ENCODE data around the gene DACT3.
A peak's percentile ranks its signal among the peaks of the same experiment; 100 is the strongest.

The DACT3 gene

DNA sequence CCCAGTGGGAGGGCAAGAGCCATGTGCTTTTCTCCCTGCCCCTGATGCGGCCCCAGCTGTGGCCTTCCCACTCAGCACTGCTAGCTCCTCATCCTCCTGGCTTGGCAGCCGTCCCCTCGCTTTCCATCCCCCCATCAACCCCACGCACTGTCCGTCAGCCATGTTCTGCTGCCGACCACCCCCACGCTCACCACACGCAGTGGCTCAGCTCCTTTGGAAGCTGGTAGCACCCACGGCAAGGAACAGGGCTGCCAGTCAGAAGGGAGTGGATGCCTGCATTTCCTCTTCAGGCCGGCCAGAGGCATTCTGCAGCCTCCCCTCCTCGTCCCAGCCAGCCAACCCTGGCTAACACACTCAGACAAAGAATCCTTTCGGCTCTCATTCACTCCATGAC, 53.5 kb downstream of the DACT3 start:
- TF ChIP-seq, protein P1, sequence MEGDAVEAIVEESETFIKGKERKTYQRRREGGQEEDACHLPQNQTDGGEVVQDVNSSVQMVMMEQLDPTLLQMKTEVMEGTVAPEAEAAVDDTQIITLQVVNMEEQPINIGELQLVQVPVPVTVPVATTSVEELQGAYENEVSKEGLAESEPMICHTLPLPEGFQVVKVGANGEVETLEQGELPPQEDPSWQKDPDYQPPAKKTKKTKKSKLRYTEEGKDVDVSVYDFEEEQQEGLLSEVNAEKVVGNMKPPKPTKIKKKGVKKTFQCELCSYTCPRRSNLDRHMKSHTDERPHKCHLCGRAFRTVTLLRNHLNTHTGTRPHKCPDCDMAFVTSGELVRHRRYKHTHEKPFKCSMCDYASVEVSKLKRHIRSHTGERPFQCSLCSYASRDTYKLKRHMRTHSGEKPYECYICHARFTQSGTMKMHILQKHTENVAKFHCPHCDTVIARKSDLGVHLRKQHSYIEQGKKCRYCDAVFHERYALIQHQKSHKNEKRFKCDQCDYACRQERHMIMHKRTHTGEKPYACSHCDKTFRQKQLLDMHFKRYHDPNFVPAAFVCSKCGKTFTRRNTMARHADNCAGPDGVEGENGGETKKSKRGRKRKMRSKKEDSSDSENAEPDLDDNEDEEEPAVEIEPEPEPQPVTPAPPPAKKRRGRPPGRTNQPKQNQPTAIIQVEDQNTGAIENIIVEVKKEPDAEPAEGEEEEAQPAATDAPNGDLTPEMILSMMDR (IDR thresholded peaks at IDR 0.05; ENCODE audit: insufficient read depth, missing control alignments): no peak
- DNase-seq (ENCODE audit: insufficient read length, low spot score) (no peak), FAIRE-seq (no peak)

DNA sequence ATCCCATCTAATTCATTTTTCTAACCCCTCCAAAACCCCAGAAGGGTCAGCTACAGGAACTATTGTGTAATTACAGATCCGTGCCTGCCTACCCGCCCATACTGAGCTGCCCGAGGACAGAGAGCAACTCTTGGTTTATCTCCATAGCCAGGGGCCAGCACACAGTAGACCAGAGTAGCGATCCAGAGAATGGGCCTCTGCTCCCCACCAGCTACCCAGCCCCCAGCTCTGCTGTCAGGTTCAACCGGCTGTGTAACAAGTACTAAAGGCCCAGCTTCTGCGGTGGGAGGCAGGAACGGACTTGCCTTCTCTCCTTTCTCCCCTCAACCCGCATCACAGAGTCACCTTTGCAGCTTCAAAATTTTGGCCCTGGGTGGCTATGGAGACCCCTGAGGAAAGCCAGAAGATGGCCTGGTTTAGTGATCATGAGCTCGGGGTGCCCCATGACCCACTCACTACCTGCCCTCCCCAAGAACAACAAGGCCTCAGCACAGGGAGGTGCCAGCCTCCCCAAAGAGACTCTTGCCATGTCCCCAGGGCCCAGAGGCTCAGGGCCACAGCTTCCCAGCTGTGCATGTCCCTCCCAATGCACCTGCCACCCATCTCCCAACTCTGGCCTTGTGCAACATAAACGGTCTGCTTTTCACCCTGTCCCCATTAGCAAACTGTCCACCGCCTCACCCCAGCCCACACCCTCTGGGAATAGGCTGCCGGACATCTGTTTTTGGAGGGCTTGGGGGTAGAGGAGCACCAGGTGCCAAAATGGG, 54.1 kb downstream of the DACT3 start:
- peak; percentile 8 for DNase-seq (ENCODE audit: insufficient read length, low spot score)
- TF ChIP-seq, protein P1 (IDR thresholded peaks at IDR 0.05; ENCODE audit: insufficient read depth, missing control alignments): no peak
- no peak for FAIRE-seq

DNA sequence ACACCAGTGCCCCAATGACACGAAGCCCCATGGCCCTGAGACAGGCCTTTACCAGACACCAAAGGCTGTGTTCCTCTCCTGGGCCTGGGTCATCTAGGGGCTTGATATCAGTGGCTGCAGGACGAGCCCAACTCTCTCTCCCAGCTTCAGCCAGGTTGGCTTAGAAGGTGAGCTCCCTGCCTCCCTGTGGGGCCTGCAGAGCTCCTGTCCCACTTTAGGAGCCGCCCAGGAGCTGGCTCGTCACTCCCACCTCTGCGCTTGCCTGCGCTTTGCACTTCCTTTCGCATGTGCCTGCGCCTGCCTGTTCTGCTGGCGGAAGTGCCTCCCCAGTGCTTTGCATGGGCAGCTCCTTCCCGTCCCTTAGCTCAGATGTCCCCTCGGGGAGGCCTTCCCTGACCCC, 55.0 kb downstream of the DACT3 start:
- no peak for FAIRE-seq
- no peak for DNase-seq (ENCODE audit: insufficient read length, low spot score)
- TF ChIP-seq, protein P1 (IDR thresholded peaks at IDR 0.05; ENCODE audit: insufficient read depth, missing control alignments): no peak

DNA sequence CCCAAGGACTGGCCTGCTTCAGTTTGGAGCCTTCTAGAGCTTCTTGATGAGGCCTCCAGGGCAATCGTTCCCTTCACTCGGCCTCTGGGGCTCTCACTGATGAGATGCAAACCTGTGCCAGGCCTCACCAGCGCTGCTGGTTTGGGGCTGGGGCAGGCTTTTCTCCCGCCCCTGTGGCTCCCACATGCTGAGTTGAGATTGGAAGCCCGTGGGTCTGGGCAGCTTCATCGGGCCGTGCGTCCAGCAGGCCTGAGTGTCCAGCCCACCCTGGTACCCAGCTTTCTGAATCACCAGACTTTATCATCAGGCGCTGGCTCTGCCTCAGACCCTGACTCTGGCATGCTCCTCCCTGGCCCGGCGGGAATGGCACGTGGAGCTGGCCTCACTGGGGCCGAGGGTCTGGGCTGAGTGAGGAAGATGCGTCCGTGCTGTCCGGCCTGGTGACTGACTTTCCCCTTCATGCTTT, 55.6 kb downstream of the DACT3 start:
- DNase-seq (ENCODE audit: insufficient read length, low spot score): no peak
- FAIRE-seq: no peak
- TF ChIP-seq, protein P1 (IDR thresholded peaks at IDR 0.05; ENCODE audit: insufficient read depth, missing control alignments): no peak

DNA sequence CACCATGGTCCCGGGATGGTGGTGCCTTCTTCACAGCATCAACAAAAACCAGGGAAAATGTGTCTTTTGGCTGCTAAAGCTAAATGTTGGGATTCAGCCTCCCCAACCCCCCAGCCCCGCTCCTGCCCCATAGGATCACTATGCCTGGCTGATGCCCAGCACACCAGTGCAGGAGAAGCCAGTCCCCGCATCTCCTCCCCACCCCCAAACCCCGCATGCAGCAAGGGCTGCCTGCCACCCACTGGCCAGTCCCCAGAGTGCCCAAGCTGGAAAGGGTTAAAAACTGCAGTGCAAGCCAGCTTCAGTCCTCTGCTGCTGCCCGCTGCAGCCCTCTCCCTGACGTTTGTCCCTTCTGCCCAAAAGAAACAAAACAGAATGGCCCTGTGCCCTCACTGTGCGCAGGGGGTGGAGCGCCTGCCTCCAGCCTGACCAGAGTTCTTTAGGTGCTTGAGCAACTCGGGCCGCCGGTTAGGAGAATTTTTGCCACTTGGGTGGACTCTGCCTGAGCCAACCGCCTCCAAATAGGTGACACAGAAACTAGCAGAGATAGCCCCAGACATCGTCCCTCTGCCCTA, 56.1 kb downstream of the DACT3 start:
- no peak for FAIRE-seq
- DNase-seq (ENCODE audit: insufficient read length, low spot score): no peak
- TF ChIP-seq, protein P1 (IDR thresholded peaks at IDR 0.05; ENCODE audit: insufficient read depth, missing control alignments): no peak

DNA sequence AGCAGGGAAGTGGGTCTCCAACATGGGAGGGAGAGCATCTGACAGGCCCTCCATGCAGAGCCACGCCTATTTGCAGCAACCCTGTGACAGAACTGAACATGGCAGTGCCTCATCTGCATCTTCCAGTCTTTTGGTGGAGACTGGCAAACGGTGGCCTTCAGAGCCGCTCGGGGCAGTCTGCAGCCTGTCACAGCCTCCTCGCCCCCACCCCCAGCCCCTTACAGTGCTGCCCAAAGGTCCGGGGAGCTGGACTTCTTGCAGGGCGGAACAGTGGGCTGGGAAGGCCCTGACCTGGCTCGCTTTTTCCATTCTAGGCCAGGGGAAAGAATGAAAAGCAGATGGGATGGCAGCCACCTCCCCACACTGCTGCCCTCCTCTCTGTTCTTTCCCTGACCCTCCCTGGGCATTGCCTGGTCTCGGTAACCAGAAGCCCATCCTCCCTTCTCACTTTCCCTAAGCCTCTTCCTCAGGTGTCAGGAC, 57.2 kb downstream of the DACT3 start:
- TF ChIP-seq, protein P1 (IDR thresholded peaks at IDR 0.05; ENCODE audit: insufficient read depth, missing control alignments): no peak
- FAIRE-seq: no peak
- DNase-seq (ENCODE audit: insufficient read length, low spot score): no peak

DNA sequence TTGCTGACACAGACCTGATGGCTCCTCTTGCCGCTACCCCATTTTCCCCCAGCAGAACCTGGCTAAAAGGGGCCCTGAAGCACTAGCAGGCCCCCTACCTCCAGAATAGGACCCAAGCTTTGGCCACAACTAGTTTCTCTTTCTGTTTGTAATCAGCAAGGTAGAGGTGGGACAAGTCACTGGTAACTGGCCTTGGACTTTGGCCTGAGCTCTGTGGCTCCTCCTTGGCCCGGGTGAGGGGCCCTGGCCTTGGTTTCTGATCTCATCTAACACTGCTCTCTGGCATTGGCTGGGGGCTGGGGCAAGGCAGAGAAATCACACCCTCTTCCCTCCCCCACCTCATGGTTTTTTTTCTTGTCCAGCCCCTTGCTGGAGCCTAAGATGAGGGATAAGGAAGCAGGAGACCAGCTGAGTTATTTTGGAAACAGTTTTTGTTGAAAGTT, 57.8 kb downstream of the DACT3 start:
- FAIRE-seq (no peak), DNase-seq (ENCODE audit: insufficient read length, low spot score) (no peak)
- TF ChIP-seq, protein P1 (IDR thresholded peaks at IDR 0.05; ENCODE audit: insufficient read depth, missing control alignments): no peak

Measured in D721Med (cell line).